DMS53 treated with DMSO at 0.1 percent for 48 hours (cell line): ENCODE measurements around the gene SYCN.

Source experiments
- DNase-seq: peaks from one replicate; lab custom pipeline; 2025; ENCODE audit not compliant: unreplicated experiment; lab: John Stamatoyannopoulos, UW

Gene SYCN

GRCh38 chr19:39196320-39196719 lies 7.7 kb downstream of the SYCN start:
- DNase-seq = no peak

DNA sequence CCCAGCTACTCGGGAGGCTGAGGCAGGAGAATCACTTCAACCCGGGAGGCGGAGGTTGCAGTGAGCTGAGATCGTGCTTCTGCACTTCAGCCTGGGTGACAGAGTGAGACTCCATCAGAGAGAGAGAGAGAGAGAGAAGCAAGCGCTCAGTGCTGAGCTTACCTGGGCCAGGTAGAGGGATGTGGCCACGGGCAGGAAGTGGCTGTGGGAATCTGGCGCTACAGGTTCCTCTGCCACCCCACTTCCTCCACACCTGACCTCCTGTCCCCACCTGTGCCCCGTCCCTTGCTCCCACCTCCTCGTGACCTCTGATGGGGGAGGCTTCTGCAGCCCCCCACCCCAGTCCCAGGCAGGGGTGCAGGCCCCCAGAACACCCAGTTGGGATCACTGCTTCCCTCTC lies 8.3 kb downstream of the SYCN start:
- peak; percentile 44 for DNase-seq

- no peak for DNase-seq
Measured at GRCh38 chr19:39194832-39195542, 9.1 kb downstream of the SYCN start.

GRCh38 chr19:39193803-39194202 lies 10.3 kb downstream of the SYCN start:
- no peak for DNase-seq

GRCh38 chr19:39192846-39193245 lies 11.2 kb downstream of the SYCN start:
- no peak for DNase-seq

DNA sequence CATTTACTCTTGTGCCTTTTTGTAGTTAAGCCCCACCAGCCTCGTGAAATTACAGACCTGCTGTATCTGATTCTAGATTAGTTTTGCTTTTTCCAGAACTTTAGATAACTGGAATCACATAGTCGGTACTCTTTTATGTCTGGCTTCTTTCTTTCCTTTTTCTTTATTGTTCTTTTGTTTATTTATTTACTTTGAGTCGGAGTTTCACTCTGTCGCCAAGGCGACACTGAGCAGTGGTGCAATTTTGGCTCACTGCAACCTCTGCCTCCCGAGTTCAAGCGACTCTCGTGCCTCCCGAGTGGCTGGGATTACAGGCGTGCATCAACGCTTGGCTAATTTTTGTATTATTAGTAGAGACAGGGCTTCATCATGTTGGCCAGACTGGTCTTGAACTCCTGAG lies 13.3 kb downstream of the SYCN start:
- DNase-seq = no peak

DNA sequence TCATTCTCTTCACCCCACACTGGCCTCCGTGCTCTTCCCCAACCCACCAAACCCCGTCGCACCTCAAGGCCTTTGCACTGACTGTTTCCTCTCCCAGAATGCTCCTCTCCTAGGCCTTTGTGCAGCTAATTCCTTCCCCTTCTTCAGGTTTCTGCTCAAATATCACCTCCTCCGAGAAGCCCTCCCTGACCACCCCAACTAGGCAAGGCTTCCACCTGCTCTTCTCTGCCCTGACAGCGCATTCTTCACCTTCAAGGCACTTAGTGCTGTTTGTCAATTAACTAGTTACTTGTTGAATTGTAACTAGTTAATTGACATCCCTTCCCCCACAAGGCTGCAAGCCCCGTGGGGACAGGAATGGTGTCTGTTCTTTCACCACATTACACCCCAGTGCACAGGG lies 15.1 kb downstream of the SYCN start:
- no peak for DNase-seq

GRCh38 chr19:39187552-39187943 lies 16.5 kb downstream of the SYCN start:
- DNase-seq = no peak

GRCh38 chr19:39186391-39186790 lies 17.7 kb downstream of the SYCN start:
- DNase-seq = no peak

- DNase-seq = no peak
Measured at GRCh38 chr19:39183104-39183503, 21.0 kb downstream of the SYCN start.

GRCh38 chr19:39182174-39182505 lies 21.9 kb downstream of the SYCN start:
- DNase-seq = no peak

DNA sequence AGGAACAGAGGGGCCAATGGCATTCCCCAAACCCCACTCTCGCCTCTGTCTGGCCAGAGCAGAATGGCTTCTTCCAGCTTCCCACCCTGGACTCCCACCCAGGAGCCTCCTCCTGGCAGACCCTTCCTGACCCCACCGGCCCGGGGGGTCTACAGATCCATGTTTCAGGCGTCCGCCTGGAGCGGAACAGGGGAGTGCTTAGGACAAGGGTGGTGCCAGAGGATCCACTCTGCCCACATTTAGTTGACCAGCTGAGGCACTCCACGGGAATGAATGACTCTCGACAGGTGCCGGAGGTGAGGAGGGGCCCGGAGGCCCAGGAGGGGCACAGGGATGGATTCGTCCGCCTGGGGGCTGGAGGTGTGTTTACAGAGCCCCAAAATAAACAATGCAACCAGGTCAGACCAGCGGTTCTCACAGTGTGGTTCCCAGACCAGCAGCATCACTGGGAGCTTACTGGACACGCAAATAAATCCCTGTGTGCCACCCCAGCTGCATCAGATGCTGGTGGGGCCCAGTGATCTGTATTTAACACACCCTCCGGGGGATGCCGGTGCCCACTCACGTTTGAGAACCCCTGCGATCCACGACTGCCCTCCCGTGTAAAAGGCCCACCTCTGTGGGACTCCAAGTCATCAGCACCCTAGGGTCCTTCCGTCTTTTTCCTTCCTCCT lies 22.4 kb downstream of the SYCN start:
- no peak for DNase-seq

DNA sequence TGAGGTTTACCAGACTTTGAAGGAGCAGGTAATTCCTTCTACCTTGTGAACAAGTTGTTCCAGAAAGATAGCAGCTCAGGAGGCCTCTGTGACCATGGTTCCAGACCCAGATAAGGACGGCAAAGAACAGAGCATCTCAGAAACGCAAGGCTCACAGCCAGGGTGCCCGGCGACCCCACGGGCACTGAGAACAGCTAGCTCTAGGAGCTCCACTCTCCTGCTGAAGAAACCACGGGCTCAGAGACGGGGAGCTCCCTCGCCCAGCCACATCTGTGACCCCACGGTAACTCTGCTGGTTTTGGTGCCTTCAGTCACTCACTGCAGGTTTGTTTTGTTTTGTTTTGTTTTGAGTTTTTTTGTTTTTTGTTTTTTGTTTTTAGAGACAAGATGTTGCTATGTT lies 23.3 kb downstream of the SYCN start:
- DNase-seq = no peak

DNA sequence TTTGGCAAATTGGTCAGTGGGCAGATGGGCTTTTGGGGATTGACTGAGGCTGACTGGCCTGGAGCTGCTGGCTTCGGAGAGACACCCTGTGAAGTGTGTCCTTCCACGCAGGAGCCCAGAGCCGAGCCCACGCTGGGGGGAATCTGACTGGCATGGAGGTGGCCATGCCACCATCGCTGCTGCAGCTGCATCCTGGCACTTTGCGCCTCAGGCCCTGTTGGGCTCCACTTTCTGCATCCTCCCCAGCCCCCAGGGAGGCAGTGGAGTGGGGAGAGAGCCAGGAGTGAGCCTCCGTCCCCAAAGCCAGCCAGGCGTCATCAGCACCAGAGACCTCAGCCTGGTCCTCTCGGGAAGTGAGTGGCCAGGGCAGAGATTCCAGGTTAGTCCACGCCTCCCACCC lies 24.3 kb downstream of the SYCN start:
- DNase-seq = no peak

GRCh38 chr19:39178296-39179006 lies 25.6 kb downstream of the SYCN start:
- no peak for DNase-seq

GRCh38 chr19:39177736-39178135 lies 26.3 kb downstream of the SYCN start:
- no peak for DNase-seq

DNA sequence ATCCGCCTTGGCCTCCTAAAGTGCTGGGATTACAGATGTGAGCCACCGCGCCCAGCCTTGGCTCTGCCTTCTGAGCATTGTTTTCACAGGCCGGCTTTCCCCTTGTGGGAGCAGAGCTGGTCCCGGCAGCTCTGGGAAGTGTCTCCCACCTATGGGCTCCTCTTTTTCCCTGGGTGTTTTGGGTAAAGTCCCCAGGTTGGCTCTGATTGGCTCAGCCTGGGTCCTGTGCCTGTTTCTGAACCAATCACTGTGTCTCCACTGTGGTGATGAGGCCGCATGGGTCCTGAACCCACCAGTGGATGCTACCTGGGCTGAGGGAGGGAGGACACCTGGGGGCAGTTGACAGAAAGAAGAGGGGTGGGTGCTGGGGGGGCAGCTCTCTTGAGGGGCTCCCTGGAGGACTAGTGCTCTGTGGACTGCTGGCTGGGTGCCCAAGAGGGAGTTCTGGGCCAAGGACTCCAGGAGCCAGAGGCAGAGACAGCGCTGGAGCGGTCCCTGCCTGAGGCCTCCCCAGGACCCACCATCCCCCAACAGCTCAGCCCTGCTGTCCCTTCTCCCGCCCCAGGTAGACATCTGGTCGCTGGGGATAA lies 26.9 kb downstream of the SYCN start:
- DNase-seq = no peak

GRCh38 chr19:39175564-39175963 lies 28.5 kb downstream of the SYCN start:
- DNase-seq = no peak

DNA sequence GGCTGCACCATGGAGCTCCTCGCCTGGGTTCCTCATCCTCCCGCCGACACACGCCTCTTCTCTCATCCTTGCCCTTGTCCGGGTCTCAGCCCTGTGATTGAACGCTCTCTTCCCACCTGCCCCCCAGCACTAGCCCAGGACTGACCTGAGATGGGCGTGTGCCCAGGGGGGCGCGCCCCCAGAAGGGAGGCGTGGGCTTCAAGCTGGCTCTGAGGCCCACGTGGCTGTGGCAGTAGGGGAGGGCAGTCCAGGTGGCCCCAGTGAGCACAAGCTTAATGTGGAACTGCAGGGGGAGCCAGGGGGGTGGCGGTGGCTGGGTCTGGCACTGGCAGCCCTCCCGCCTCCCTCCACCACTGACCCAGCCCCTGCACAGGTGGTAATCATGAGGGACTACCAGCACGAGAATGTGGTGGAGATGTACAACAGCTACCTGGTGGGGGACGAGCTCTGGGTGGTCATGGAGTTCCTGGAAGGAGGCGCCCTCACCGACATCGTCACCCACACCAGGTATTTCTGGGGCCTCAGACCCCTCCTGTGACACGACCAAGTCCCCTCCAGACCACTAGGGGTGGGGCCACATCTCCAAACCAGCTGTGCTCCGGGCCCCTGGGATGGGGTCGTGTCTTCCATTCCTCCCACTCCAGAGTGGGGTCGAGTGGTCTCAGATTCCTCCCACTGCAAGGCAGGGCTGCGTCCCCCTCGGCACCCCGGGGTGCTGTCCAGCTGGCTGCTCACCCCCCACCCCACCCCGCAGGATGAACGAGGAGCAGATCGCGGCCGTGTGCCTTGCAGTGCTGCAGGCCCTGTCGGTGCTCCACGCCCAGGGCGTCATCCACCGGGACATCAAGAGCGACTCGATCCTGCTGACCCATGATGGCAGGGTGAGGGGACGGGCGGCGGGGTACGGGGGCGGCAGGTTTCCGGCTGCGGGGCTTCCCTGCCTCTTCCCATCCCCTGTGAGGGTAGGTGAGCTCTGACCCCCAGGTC lies 29.2 kb downstream of the SYCN start:
- DNase-seq = no peak

DNA sequence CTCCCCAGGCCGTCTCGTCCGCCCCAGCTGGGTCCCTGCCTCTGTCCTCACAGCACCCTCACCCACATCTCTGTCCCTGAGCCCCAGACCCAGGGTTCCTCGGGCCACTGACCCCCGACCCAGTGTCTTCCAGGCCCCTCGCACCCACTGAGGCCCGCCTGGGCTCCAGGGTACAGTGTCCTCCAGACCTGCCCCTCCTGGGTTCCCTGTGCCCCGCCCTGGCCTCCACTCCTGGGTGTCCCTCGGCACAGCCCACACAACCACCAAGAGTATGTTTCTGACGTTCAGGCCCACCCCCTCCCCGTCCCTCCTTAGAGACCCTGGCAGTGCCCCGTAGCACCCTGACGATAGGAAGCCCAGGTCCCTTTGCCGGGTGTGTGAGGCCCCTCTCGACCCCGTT lies 29.9 kb downstream of the SYCN start:
- DNase-seq = no peak

DNA sequence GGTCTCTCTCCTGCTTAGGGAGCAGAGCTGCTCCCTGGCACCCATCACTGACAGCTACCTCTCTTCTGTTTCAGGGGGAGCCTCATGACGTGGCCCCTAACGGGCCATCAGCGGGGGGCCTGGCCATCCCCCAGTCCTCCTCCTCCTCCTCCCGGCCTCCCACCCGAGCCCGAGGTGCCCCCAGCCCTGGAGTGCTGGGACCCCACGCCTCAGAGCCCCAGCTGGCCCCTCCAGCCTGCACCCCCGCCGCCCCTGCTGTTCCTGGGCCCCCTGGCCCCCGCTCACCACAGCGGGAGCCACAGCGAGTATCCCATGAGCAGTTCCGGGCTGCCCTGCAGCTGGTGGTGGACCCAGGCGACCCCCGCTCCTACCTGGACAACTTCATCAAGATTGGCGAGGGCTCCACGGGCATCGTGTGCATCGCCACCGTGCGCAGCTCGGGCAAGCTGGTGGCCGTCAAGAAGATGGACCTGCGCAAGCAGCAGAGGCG lies 30.5 kb downstream of the SYCN start:
- DNase-seq = no peak
